ENCODE results near the gene USP15. TPM values are rescaled to one million over a fixed set of nuclear protein-coding genes. Genes with fewer than 3 reads are reported as not detected.

The USP15 gene
- polyA plus RNA-seq, 3 donors from 2014 or later: 40.6 to 69.3 (median 62.0) TPM

GRCh38 chr12:62299617-62300016, 39.4 kb downstream of the USP15 start:
- Mint-ChIP-seq H3K27me3 (ENCODE audit: low read depth in 3 of 3) (peaks cover 0 to 5% (median 2%) of the 10 kb centered on the region in 3 donors), H3K4me1 (peaks cover 62 to 82% of the 10 kb centered on the region in 2 donors), H3K9me3 (peaks cover 0 to 3% (median 0%) of the 10 kb centered on the region in 6 donors), H3K36me3 (peaks cover 34 to 49% (median 48%) of the 10 kb centered on the region in 3 donors), H3K27ac (peak overlapping the region in 2 of 6 donors; percentile 4 to 17), H3K4me3 (peak overlapping the region in 1 of 5 donors; percentile 19)
- DNase-seq: no peak

- Mint-ChIP-seq H3K4me3 (peak overlapping the region in 1 of 5 donors; percentile 9), H3K4me1 (peaks cover 59 to 82% of the 10 kb centered on the region in 2 donors), H3K27me3 (ENCODE audit: low read depth in 3 of 3) (peaks cover 0 to 10% (median 5%) of the 10 kb centered on the region in 3 donors), H3K27ac (peak overlapping the region in 4 of 6 donors; percentile 11 to 57 (median 33)), H3K9me3 (peaks cover 0 to 3% (median 0%) of the 10 kb centered on the region in 6 donors), H3K36me3 (peaks cover 40 to 51% (median 49%) of the 10 kb centered on the region in 3 donors)
- no peak for DNase-seq
Observed at GRCh38 chr12:62301080-62301798, 41.0 kb downstream of the USP15 start.

- no peak for DNase-seq
- H3K4me1 Mint-ChIP-seq: peaks cover 58 to 82% of the 10 kb centered on the region in 2 donors
- H3K36me3 Mint-ChIP-seq: peaks cover 40 to 53% (median 48%) of the 10 kb centered on the region in 3 donors
- H3K27ac Mint-ChIP-seq: peak overlapping the region in 2 of 6 donors; percentile 29 to 57
- peaks cover 0 to 3% (median 0%) of the 10 kb centered on the region in 6 donors for H3K9me3 Mint-ChIP-seq
- H3K27me3 Mint-ChIP-seq (ENCODE audit: low read depth in 3 of 3): peaks cover 0 to 10% (median 5%) of the 10 kb centered on the region in 3 donors
- no peak overlapping the region for H3K4me3 Mint-ChIP-seq
Observed at GRCh38 chr12:62301799-62302133, 41.6 kb downstream of the USP15 start.

DNA sequence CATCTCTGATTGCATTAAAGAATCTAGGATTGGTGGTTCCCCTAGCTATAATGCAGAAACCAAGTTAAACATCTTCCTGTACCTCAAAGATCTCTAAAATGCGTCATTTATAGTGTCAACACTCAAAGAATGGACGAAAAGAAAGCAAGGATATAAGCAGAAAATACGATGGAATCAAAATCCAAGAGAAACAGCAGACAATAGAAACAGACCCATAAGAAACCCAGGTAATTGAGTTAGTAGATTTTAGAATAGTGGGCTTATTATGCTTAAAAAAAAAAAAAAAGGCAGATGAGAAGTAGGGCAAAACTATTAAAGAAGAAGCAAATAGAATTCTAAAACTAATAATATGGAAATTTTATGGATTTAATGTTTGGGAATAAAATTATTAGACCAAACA, 44.4 kb downstream of the USP15 start:
- peaks cover 0 to 3% (median 0%) of the 10 kb centered on the region in 6 donors for H3K9me3 Mint-ChIP-seq
- no peak overlapping the region for H3K4me3 Mint-ChIP-seq
- H3K27ac Mint-ChIP-seq: no peak overlapping the region
- H3K27me3 Mint-ChIP-seq (ENCODE audit: low read depth in 3 of 3): peaks cover 0 to 5% (median 3%) of the 10 kb centered on the region in 3 donors
- DNase-seq: no peak
- peaks cover 32 to 48% (median 41%) of the 10 kb centered on the region in 3 donors for H3K36me3 Mint-ChIP-seq
- peaks cover 57 to 87% of the 10 kb centered on the region in 2 donors for H3K4me1 Mint-ChIP-seq

DNA sequence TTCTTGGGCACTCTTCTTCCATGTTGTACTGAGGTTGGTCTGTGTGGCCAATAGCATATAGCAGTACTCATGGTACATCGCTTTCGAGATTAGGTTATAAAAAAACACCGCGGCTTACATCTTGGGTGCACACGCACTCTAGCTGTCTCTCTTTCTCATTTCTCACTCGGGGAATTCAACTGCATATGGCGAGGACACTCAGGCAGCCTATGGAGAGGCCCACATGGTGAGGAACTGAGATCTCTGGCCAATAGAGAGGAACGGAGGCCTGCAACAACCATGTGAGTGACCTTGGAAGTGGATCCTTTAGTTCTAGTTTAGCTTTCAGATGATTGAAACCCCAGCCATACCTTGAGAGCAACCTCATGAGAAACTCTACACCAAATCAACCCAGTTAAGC, 45.6 kb downstream of the USP15 start:
- Mint-ChIP-seq H3K36me3 (peaks cover 29 to 46% (median 40%) of the 10 kb centered on the region in 3 donors), H3K27ac (no peak overlapping the region), H3K9me3 (peaks cover 0 to 3% (median 0%) of the 10 kb centered on the region in 6 donors), H3K4me1 (peaks cover 57 to 87% of the 10 kb centered on the region in 2 donors), H3K4me3 (no peak overlapping the region), H3K27me3 (ENCODE audit: low read depth in 3 of 3) (peaks cover 0 to 5% (median 3%) of the 10 kb centered on the region in 3 donors)
- no peak for DNase-seq

GRCh38 chr12:62306569-62307530, 46.6 kb downstream of the USP15 start:
- Mint-ChIP-seq H3K4me1 (peaks cover 58 to 87% of the 10 kb centered on the region in 2 donors), H3K27me3 (ENCODE audit: low read depth in 3 of 3) (peaks cover 0 to 5% (median 3%) of the 10 kb centered on the region in 3 donors), H3K27ac (no peak overlapping the region), H3K36me3 (peaks cover 29 to 46% (median 40%) of the 10 kb centered on the region in 3 donors), H3K4me3 (no peak overlapping the region), H3K9me3 (peaks cover 0 to 3% (median 0%) of the 10 kb centered on the region in 6 donors)
- DNase-seq: no peak

DNA sequence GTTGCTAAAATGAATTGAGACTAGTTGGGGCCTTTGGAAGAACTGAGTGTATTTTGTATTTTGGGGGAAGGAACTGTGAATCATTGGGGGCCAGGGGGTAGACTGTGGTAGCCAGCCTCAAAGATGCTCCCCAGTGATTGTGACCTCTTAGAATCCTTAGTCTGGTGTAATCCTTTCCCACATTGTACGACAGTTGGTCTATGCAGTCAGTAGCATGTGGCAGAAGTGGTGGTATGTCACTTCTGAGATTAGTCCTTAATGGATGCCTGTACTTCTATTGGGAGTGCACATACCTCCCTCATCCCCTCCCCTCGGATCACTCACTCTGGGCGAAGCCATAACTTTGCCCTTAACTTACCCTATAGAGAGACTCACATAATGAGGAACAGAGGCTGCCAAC, 48.0 kb downstream of the USP15 start:
- Mint-ChIP-seq H3K9me3 (peaks cover 0 to 3% (median 0%) of the 10 kb centered on the region in 6 donors), H3K4me1 (peaks cover 54 to 88% of the 10 kb centered on the region in 2 donors), H3K27me3 (ENCODE audit: low read depth in 3 of 3) (peaks cover 0 to 5% (median 3%) of the 10 kb centered on the region in 3 donors), H3K27ac (peak overlapping the region in 1 of 6 donors; percentile 62), H3K4me3 (no peak overlapping the region), H3K36me3 (peaks cover 28 to 40% (median 35%) of the 10 kb centered on the region in 3 donors)
- no peak for DNase-seq

GRCh38 chr12:62313727-62314380, 53.6 kb downstream of the USP15 start:
- no peak overlapping the region for H3K27ac Mint-ChIP-seq
- no peak for DNase-seq
- H3K4me1 Mint-ChIP-seq: peaks cover 53 to 78% of the 10 kb centered on the region in 2 donors
- H3K4me3 Mint-ChIP-seq: no peak overlapping the region
- H3K9me3 Mint-ChIP-seq: peaks cover 0 to 1% (median 0%) of the 10 kb centered on the region in 6 donors
- H3K27me3 Mint-ChIP-seq (ENCODE audit: low read depth in 3 of 3): no peaks in the 10 kb centered on the region
- H3K36me3 Mint-ChIP-seq: peaks cover 8 to 9% (median 8%) of the 10 kb centered on the region in 3 donors

- Mint-ChIP-seq H3K9me3 (peaks cover 0 to 3% (median 0%) of the 10 kb centered on the region in 6 donors), H3K27me3 (ENCODE audit: low read depth in 3 of 3) (no peaks in the 10 kb centered on the region), H3K4me3 (no peak overlapping the region), H3K36me3 (peaks cover 17 to 23% (median 18%) of the 10 kb centered on the region in 3 donors), H3K4me1 (peaks cover 36 to 63% of the 10 kb centered on the region in 2 donors), H3K27ac (peak overlapping the region in 2 of 6 donors; percentile 45 to 51)
- DNase-seq: no peak
Observed at GRCh38 chr12:62317017-62317416, 56.8 kb downstream of the USP15 start.

- peaks cover 24 to 36% (median 29%) of the 10 kb centered on the region in 3 donors for H3K36me3 Mint-ChIP-seq
- no peak for DNase-seq
- peaks cover 36 to 61% of the 10 kb centered on the region in 2 donors for H3K4me1 Mint-ChIP-seq
Observed at GRCh38 chr12:62319058-62319457, 58.9 kb downstream of the USP15 start.

DNA sequence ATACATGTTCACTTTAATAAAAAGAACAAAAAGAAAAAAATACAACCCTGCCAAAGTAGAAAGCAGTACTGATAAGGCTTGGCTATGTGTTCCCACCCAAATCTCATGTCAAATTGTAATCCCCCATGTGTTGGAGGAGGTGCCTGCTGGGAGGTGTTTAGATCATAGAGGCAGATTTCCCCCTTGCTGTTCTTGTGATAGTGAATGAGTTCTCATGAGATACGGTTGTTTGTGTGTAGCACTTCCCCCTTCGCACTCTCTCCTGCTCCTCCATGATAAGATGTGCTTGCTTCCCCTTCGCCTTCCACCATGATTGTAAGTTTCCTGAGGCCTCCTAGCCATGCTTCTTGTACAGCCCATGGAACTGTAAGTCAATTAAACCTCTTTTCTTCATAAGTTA, 59.9 kb downstream of the USP15 start:
- Mint-ChIP-seq H3K4me3 (no peak overlapping the region), H3K4me1 (peaks cover 34 to 58% of the 10 kb centered on the region in 2 donors), H3K9me3 (peaks cover 0 to 3% (median 0%) of the 10 kb centered on the region in 6 donors), H3K27me3 (ENCODE audit: low read depth in 3 of 3) (no peaks in the 10 kb centered on the region), H3K27ac (peak overlapping the region in 3 of 6 donors; percentile 41 to 74 (median 55)), H3K36me3 (peaks cover 24 to 36% (median 29%) of the 10 kb centered on the region in 3 donors)
- DNase-seq: no peak

More at GRCh38 chr12:62319058-62319457, 58.9 kb downstream of the USP15 start:
- peaks cover 0 to 3% (median 0%) of the 10 kb centered on the region in 6 donors for H3K9me3 Mint-ChIP-seq
- no peak overlapping the region for H3K4me3 Mint-ChIP-seq
- H3K27me3 Mint-ChIP-seq (ENCODE audit: low read depth in 3 of 3): no peaks in the 10 kb centered on the region
- H3K27ac Mint-ChIP-seq: peak overlapping the region in 5 of 6 donors; percentile 2 to 61 (median 49)

GRCh38 chr12:62323386-62323785, 63.2 kb downstream of the USP15 start:
- DNase-seq: no peak
- Mint-ChIP-seq H3K27me3 (ENCODE audit: low read depth in 3 of 3) (no peaks in the 10 kb centered on the region), H3K4me1 (peaks cover 22 to 55% of the 10 kb centered on the region in 2 donors), H3K4me3 (no peak overlapping the region), H3K27ac (no peak overlapping the region), H3K36me3 (peaks cover 21 to 32% (median 25%) of the 10 kb centered on the region in 3 donors), H3K9me3 (peaks cover 0 to 2% (median 0%) of the 10 kb centered on the region in 6 donors)
